ENCODE results near the gene C1orf21. TPM values are rescaled to one million over a fixed set of nuclear protein-coding genes. Genes with fewer than 3 reads are reported as not detected.
A peak's percentile ranks its signal among the peaks of the same experiment; 100 is the strongest.

The C1orf21 gene
- total RNA-seq, 2 donors from 2014 or later = 68.1 to 81.1 TPM

DNA sequence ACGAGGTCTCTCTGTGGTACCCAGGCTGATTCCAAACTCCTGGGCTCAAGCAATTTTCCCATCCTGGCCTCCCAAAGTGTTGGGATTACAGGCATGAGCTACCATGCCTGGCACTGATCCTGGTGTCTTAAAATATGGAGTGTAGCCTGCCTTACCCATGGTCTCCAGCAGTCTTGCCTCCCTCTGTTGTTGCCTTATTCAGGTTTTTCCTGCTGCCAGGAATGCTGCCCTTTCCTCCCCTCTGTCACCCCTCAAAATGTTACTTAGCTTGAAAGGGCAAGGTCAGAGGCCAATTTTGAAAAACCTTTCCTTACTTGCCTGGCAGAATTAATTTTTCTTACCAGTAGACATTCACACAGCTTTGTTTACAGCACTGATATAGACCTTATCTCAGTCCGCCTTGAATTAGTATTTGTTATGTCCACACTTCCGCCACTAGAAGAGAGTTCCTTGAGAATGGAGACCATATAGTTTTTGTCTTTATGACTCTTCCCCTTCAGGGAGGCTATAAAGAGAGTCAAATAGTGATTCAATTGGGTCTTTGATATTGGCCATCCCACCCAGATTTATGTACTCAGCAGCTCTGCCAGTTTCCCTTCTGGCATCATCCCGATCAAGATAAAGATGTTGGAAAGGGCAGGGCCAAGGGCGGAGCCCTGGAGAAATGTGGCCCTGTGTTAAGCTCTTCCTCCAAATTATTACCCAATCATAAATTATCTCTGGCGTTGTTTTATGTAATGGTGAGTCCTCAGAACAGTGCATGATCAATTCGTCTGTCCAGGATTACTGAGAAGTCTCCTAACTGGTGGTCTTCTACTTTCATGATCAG lies 38.8 kb downstream of the C1orf21 start:
- intact Hi-C loops (cut with DNase I) = no loop called here
- Histone ChIP-seq H3K9me3 (no peaks in the 10 kb centered on the region), H3K36me3 (no peaks in the 10 kb centered on the region), H3K4me3 (no peak overlapping the region), H3K27me3 (no peaks in the 10 kb centered on the region), H3K4me1 (no peaks in the 10 kb centered on the region), H3K27ac (peak overlapping the region; percentile 32), H3K9ac (ENCODE audit: low read depth in 2 of 2, low read length in 2 of 2) (no peak overlapping the region)
- TF ChIP-seq, protein P1, sequence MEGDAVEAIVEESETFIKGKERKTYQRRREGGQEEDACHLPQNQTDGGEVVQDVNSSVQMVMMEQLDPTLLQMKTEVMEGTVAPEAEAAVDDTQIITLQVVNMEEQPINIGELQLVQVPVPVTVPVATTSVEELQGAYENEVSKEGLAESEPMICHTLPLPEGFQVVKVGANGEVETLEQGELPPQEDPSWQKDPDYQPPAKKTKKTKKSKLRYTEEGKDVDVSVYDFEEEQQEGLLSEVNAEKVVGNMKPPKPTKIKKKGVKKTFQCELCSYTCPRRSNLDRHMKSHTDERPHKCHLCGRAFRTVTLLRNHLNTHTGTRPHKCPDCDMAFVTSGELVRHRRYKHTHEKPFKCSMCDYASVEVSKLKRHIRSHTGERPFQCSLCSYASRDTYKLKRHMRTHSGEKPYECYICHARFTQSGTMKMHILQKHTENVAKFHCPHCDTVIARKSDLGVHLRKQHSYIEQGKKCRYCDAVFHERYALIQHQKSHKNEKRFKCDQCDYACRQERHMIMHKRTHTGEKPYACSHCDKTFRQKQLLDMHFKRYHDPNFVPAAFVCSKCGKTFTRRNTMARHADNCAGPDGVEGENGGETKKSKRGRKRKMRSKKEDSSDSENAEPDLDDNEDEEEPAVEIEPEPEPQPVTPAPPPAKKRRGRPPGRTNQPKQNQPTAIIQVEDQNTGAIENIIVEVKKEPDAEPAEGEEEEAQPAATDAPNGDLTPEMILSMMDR (IDR thresholded peaks at IDR 0.05) = no peak
- DNase-seq = peak; percentile 88

DNA sequence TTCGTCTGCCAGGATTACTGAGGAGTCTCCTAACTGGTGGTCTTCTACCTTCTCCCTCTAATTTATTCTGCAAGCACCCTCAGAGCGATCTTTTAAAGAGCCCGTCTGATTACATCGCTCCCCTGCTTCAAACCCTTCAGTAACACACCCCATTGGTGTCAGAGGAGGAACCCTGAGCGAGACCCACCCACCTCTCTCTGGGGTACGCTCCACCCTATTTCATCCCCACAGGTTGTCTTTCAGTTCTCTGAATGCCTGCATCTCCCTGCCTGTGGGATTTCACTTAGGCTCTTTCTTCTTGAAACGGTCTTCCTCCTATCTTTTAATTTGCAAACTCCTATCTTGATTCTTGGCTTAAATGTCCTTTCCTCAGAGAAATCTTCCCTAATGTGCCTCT lies 39.4 kb downstream of the C1orf21 start:
- H3K9me3 ChIP-seq = no peaks in the 10 kb centered on the region
- H3K4me3 ChIP-seq = no peak overlapping the region
- H3K27ac ChIP-seq = no peak overlapping the region
- H3K27me3 ChIP-seq = no peaks in the 10 kb centered on the region
- no peaks in the 10 kb centered on the region for H3K36me3 ChIP-seq
- H3K9ac ChIP-seq (ENCODE audit: low read depth in 2 of 2, low read length in 2 of 2) = no peak overlapping the region
- intact Hi-C loops (cut with DNase I) = no loop called here
- TF ChIP-seq, protein P1 (IDR thresholded peaks at IDR 0.05) = no peak
- H3K4me1 ChIP-seq = no peaks in the 10 kb centered on the region
- DNase-seq = no peak

DNA sequence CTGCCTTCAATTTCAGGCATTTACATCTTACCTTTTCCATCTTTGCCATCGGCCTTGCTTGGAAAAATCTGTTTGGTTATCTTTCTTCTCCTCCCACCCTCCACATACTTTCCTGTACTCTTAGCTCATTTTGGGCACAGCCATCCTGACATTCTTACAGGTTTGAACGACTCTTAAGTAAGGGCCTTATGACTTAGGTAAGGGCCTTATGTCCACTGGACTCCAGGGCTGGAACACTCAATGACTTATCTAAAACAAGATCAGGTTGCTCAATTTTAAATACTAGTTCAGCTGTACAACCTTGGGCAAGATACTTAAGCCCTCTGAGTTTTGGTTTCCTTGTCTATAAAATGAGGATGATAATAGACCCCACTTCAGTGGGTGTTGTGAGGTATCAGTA lies 40.9 kb downstream of the C1orf21 start:
- Histone ChIP-seq H3K27me3 (no peaks in the 10 kb centered on the region), H3K4me1 (no peaks in the 10 kb centered on the region), H3K36me3 (no peaks in the 10 kb centered on the region), H3K27ac (no peak overlapping the region), H3K4me3 (no peak overlapping the region), H3K9ac (ENCODE audit: low read depth in 2 of 2, low read length in 2 of 2) (no peak overlapping the region), H3K9me3 (no peaks in the 10 kb centered on the region)
- intact Hi-C loops (cut with DNase I) = no loop called here
- DNase-seq = no peak
- TF ChIP-seq, protein P1 (IDR thresholded peaks at IDR 0.05) = no peak

DNA sequence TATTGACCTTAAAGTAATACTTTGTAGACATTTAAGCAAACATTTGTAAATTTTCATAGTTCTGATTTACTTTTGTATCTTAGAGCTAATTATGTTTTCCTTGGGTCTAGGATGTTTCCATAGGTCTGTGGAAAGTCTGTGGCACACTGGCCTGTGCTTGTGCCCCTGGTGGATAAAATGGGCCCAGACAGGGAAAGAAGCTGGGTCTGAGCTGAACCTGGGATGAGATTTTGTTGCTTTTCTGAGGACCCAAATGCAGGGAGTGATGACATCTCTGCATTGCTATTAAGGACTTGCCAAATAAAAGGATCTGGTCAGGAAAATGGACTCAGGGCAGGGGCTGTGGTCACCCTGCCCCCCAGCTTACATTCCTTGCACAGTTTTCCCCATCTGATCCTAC lies 41.8 kb downstream of the C1orf21 start:
- no peak overlapping the region for H3K27ac ChIP-seq
- TF ChIP-seq, protein P1 (IDR thresholded peaks at IDR 0.05) = no peak
- intact Hi-C loops (cut with DNase I) = no loop called here

DNA sequence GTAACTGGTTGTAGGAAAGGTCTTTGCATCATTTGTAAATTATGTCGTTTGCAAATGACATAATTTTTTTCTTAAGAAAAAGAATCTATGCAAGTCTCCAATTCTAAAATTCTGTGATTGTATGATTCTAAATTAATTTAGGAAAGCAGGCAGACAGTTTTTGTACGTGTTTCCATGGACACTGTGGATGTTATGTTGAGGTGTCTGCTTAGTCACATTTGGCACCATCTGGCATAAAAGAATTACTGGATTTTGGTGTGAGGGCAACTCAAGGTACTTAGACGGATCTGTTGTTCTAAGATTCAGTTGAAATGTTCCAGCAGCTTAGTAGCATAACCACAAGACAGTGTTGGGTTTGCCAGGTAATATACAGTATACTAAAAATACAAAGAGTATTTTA lies 42.5 kb downstream of the C1orf21 start:
- Histone ChIP-seq H3K9me3 (no peaks in the 10 kb centered on the region), H3K36me3 (no peaks in the 10 kb centered on the region), H3K4me1 (no peaks in the 10 kb centered on the region), H3K4me3 (no peak overlapping the region), H3K9ac (ENCODE audit: low read depth in 2 of 2, low read length in 2 of 2) (no peak overlapping the region), H3K27ac (no peak overlapping the region), H3K27me3 (no peaks in the 10 kb centered on the region)
- intact Hi-C loops (cut with DNase I) = no loop called here
- no peak for DNase-seq
- TF ChIP-seq, protein P1 (IDR thresholded peaks at IDR 0.05) = no peak

More for the DNA sequence above, 41.8 kb downstream of the C1orf21 start:
- Histone ChIP-seq H3K27me3 (no peaks in the 10 kb centered on the region), H3K4me1 (no peaks in the 10 kb centered on the region), H3K4me3 (no peak overlapping the region), H3K9ac (ENCODE audit: low read depth in 2 of 2, low read length in 2 of 2) (no peak overlapping the region), H3K36me3 (no peaks in the 10 kb centered on the region), H3K9me3 (no peaks in the 10 kb centered on the region)
- no peak for DNase-seq
